Heart left ventricle (tissue), 16 donors: Measurements from ENCODE around the gene TPRG1. TPM values are rescaled to one million over a fixed set of nuclear protein-coding genes. Genes with fewer than 3 reads are reported as not detected.
A peak's percentile ranks its signal among the peaks of the same experiment; 100 is the strongest.

Experiments
- ATAC-seq, 4 donors: fragments of 200-7000 bp; cut with Tn5 transposase; one replicate each; pipeline ENCODE4 v1.9.1; 2020 to 2022; ENCODE audit warnings: moderate library complexity in 4 of 4, mild to moderate bottlenecking in 3 of 4, moderate number of reproducible peaks in 1 of 4
- DNase-seq, 5 donors: peaks; one replicate each; pipeline ENCODE4 v3.0.0-alpha.2; 2020
- H3K27ac ChIP-seq, 12 donors: fragments of 200-600 bp; sonication (generic) in 4 of 12; one replicate each; pipeline versions ENCODE4 v1.5.0 to v1.8.0; 2016 to 2022; ENCODE audit warnings: mild to moderate bottlenecking in 2 of 12
- H3K27me3 ChIP-seq, 9 donors: fragments of 200-600 bp; sonication (generic) in 2 of 9; one replicate each; pipeline versions ENCODE4 v1.5.1 to v1.8.0; 2016 to 2022; ENCODE audit warnings: mild to moderate bottlenecking in 3 of 9
- H3K36me3 ChIP-seq, 9 donors: fragments of 200-600 bp; sonication (generic) in 2 of 9; one replicate each; pipeline versions ENCODE4 v1.5.0 to v1.8.0; 2018 to 2022; ENCODE audit warnings: mild to moderate bottlenecking in 2 of 9
- H3K4me1 ChIP-seq, 12 donors: fragments of 200-600 bp; sonication (generic) in 4 of 12; one replicate each; pipeline versions ENCODE4 v1.5.0 to v1.8.0; 2016 to 2022; ENCODE audit warnings: mild to moderate bottlenecking in 3 of 12
- H3K4me3 ChIP-seq, 12 donors: fragments of 200-600 bp; sonication (generic) in 4 of 12; one replicate each; pipeline versions ENCODE4 v1.5.0 to v1.8.0; 2017 to 2022; ENCODE audit warnings: mild to moderate bottlenecking in 9 of 12, moderate library complexity in 4 of 12
- H3K9me3 ChIP-seq, 12 donors: fragments of 200-600 bp; sonication (generic) in 4 of 12; one replicate each; pipeline versions ENCODE4 v1.5.0 to v1.8.0; 2016 to 2022; ENCODE audit warnings: mild to moderate bottlenecking in 1 of 12
- POLR2A ChIP-seq, 2 donors: fragments of 450-650 bp; IDR thresholded peaks; one replicate each; pipeline ENCODE4 v1.6.1; 2017; ENCODE audit warnings: antibody characterized with exemption in 2 of 2, mild to moderate bottlenecking in 2 of 2, moderate library complexity in 2 of 2
- WGBS, 4 donors: extraction: QIAGEN DNeasy Blood & Tissue Kit in 2 of 4; methylation state at CpG; one replicate each; pipeline versions ENCODE4 v1.1.5 to v1.1.7; 2013 to 2018; 5-methylcytosine and 5-hydroxymethylcytosine counted together
- intact Hi-C, 10 donors: fragments of 100-400 bp; cut with DNase I; formaldehyde crosslinking; loops; one replicate each; pipeline versions ENCODE4 v1.11.1 to v1.14.2; 2022
- polyA plus RNA-seq, 2 donors: library from polyadenylated mRNA; stranded (reverse); fragments of 200-250 nt; gene quantifications; one replicate each; pipeline ENCODE4 v1.2.3, GENCODE V29; 2013
- total RNA-seq, 9 donors: library from RNA; depleted of rRNA in 2 of 9; stranded (reverse); fragments of >200 nt in 2 of 9; fragmentation: NEBNext Ultra II Directional in 3 of 9; extraction: Animal tissue kit (Norgen Biotek cat#: 25700) in 3 of 9; gene quantifications; one replicate each; pipeline versions ENCODE4 v1.1.0 to v1.2.4, GENCODE V29; 2016 to 2023
- TF ChIP-seq, protein P1 (sequence below), 12 donors: fragments of 200-600 bp; sonication (generic) in 4 of 12; IDR thresholded peaks; one replicate each; pipeline versions ENCODE4 v1.5.0 to v1.8.0; 2018 to 2022; ENCODE audit warnings: antibody characterized with exemption in 12 of 12, mild to moderate bottlenecking in 5 of 12
- donor health status: ischemic (EF 13 %, LVEDD 7.1; RV severe dilation, severe dysfunction).
- donor health status: healthy with polysubstance abuse.
- donor health status: DM: no; HTN: yes; CAD: no.
- donor health status: DM: no; HTN: no; CAD: no.
- donor health status: ischemic (EF 25% LVEDD 6.9; RV normal size, moderate dysfunction).
- donor health status: ischemic (EF 25% LVEDD 5.7; RV mildly dilated, moderate dysfunction).
- donor health status: healthy.
- donor health status: DM: yes; HTN: yes; CAD: no.
- donor health status: ischemic (EF 35%, LVEDD 5.7; RV mildly dilated, moderate dysfunction).
- donor health status: nonischemic (EF 11% LVEDD 7.7; RV severe dilation, severe dysfunction).
- donor health status: DM: yes; HTN: yes; CAD: no.
- donor health status: PGD.
- donor health status: ischemic (EF 29% LVEDD 5.4; RV normal size, mild dysfunction).
- donor health status: nonischemic (EF 23%, LVEDD 6.1; RV moderate dilation, normal function).

TPRG1 gene
- total and polyA plus RNA-seq, 11 donors = 0.13 to 9.5 (median 1.2) TPM

DNA sequence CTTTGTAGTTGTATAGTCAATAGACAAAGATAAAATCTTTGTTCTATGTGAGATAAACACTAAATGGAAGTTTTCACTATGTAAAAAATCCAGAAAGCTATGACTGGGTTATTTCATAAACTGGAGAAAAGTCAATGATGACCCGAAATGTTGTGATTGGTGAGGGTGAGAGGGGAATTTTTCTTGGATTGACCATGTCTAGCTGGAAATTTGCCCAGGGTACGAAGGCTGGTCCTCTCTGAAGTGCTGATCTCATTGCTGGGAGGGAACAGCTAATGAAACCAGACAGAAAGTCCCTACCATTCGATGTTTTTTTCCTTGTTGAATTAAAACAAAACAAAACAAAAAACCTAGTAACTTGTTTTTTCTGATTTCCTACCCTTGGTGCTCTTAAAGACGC, 14.3 kb downstream of the TPRG1 start:
- DNase-seq = peak in 4 of 5 donors; percentile 28 to 58 (median 36)
- H3K9me3 ChIP-seq = peaks cover 0 to 25% (median 0%) of the 10 kb centered on the region in 12 donors
- peak overlapping the region in 6 of 12 donors; percentile 40 to 75 (median 48) for H3K27ac ChIP-seq
- H3K27me3 ChIP-seq = no peaks in the 10 kb centered on the region
- intact Hi-C loops = no loop called here
- TF ChIP-seq, protein P1, sequence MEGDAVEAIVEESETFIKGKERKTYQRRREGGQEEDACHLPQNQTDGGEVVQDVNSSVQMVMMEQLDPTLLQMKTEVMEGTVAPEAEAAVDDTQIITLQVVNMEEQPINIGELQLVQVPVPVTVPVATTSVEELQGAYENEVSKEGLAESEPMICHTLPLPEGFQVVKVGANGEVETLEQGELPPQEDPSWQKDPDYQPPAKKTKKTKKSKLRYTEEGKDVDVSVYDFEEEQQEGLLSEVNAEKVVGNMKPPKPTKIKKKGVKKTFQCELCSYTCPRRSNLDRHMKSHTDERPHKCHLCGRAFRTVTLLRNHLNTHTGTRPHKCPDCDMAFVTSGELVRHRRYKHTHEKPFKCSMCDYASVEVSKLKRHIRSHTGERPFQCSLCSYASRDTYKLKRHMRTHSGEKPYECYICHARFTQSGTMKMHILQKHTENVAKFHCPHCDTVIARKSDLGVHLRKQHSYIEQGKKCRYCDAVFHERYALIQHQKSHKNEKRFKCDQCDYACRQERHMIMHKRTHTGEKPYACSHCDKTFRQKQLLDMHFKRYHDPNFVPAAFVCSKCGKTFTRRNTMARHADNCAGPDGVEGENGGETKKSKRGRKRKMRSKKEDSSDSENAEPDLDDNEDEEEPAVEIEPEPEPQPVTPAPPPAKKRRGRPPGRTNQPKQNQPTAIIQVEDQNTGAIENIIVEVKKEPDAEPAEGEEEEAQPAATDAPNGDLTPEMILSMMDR (IDR thresholded peaks at IDR 0.05) = no peak
- TF ChIP-seq POLR2A (IDR thresholded peaks at IDR 0.05) = no peak
- H3K4me3 ChIP-seq = no peak overlapping the region
- peak in 3 of 4 donors; percentile 69 to 84 (median 72) for ATAC-seq
- no peaks in the 10 kb centered on the region for H3K36me3 ChIP-seq
- WGBS, 4 donors = 55 to 60% (median 57%) methylated on average over 4 of the region's 4 CpGs
- peaks cover 0 to 13% (median 0%) of the 10 kb centered on the region in 12 donors for H3K4me1 ChIP-seq

DNA sequence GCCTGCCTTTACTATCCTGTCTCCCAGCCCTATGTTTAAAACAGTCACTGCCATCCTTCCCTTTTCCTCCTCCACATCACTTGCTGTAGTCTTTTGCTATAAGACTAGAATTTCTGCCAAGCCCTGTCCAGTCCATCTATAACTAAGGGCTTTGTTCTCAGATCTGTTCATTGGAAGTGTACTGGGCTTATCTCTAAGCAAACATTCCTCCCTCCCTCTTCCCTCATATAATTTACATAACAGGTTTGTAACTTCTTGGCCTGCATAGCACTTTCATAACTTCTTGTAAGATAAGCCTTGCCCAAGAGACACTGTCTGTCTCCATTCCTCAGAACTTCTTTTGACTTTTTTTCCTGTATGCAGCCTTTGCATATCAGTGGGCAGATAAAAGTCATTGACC, 16.7 kb downstream of the TPRG1 start:
- no peak overlapping the region for H3K4me3 ChIP-seq
- H3K27me3 ChIP-seq = no peaks in the 10 kb centered on the region
- no peaks in the 10 kb centered on the region for H3K36me3 ChIP-seq
- H3K4me1 ChIP-seq = peaks cover 0 to 13% (median 0%) of the 10 kb centered on the region in 12 donors
- peaks cover 0 to 33% (median 17%) of the 10 kb centered on the region in 12 donors for H3K9me3 ChIP-seq
- no peak for TF ChIP-seq POLR2A (IDR thresholded peaks at IDR 0.05)
- TF ChIP-seq, protein P1 (IDR thresholded peaks at IDR 0.05) = no peak
- intact Hi-C loops = no loop called here
- DNase-seq (no peak), ATAC-seq (peak; percentile 37 to 90 (median 70))
- H3K27ac ChIP-seq = peak overlapping the region in 5 of 12 donors; percentile 11 to 72 (median 41)

DNA sequence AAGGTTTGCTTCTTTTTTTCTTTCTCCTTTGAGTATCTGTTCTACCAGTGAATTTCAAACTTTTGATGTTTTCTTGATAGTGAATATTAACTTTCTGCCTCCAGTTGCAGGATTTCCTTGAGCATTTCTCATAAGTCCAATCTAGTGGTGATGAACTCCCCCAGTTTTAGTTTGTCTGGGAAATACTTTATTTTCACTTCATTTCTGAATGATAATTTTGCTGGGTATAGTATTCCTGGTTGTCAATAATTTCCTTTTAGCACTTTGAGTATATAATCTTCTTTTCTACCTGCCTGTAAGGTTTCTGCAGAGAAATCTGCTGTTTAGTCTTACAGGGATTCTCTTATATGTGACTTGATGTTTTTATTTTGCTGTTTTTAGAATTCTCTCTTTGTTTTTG, 21.0 kb downstream of the TPRG1 start:
- no peak overlapping the region for H3K4me3 ChIP-seq
- intact Hi-C loops = no loop called here
- H3K36me3 ChIP-seq = no peaks in the 10 kb centered on the region
- H3K27ac ChIP-seq = no peak overlapping the region
- TF ChIP-seq, protein P1 (IDR thresholded peaks at IDR 0.05) = no peak
- TF ChIP-seq POLR2A (IDR thresholded peaks at IDR 0.05) = no peak
- no peak for DNase-seq
- H3K9me3 ChIP-seq = peaks cover 0 to 47% (median 23%) of the 10 kb centered on the region in 12 donors
- no peaks in the 10 kb centered on the region for H3K27me3 ChIP-seq
- ATAC-seq = no peak
- peaks cover 0 to 6% (median 0%) of the 10 kb centered on the region in 12 donors for H3K4me1 ChIP-seq

DNA sequence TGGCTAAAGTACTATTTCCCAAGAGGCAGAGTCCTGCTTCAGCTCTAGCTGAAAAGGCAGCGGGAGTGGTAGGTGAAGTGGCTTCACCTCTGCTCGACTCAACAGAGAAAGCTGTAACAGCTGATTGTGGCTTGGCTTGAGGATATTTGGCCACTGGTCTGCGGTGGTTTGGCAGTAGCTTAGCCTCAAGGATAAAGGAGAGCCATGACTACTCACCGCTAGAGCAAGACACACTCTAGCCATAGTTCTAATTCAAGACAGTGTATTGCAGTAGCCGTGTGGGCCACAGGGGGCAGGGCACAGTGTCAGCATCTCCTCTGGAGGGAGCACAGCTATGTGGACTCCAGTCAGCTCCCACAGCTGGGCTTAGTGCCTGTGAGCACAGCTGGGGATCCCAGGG, 23.5 kb downstream of the TPRG1 start:
- Histone ChIP-seq H3K27me3 (no peaks in the 10 kb centered on the region), H3K36me3 (no peaks in the 10 kb centered on the region), H3K4me1 (no peaks in the 10 kb centered on the region), H3K27ac (no peak overlapping the region), H3K9me3 (peaks cover 0 to 47% (median 23%) of the 10 kb centered on the region in 12 donors), H3K4me3 (no peak overlapping the region)
- ATAC-seq (peak in 1 of 4 donors; percentile 60), DNase-seq (no peak)
- 77 to 90% (median 86%) methylated on average over 5 of the region's 5 CpGs for WGBS, 4 donors
- intact Hi-C loops = no loop called here
- no peak for TF ChIP-seq POLR2A (IDR thresholded peaks at IDR 0.05)
- TF ChIP-seq, protein P1 (IDR thresholded peaks at IDR 0.05) = no peak
